ENCODE results near the gene PGM2L1.
A peak's percentile ranks its signal among the peaks of the same experiment; 100 is the strongest.
"Not testable (repeated sequence)": the region's sequence is repeated elsewhere in the genome, so short reads cannot be mapped to it uniquely, and the experiment has no call there.

The PGM2L1 gene

DNA sequence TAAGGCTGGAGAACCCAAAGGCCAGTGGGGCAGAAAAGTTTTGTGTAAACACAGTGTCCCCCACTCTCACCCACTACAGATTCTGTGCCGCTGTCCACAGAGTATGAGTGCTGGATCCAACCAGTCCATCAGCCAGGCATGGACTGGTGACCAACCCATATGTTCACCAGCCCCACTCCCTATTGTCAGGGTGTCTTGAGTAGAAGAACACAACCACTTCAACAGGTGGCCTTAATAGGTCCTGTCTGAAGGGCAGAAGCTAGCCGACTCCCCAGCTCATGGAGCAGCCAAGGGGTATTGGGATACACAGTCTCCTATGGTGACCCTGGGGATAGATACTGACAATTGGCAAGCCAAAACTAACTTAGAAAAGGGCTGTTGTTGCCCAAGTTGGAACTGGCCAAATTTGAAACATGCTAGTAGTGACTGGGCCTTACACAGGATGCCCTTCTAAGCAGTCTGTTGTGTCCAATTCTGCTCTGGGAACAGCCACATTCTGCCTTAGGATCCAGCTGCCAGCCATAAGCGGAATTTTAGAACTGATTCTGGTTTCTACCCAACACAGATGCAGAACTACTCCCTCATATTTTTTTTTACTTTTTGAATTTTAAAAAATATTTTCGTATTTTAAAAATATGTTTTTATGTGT lies 19.8 kb upstream of the PGM2L1 start:
- no peak overlapping the region for H3K4me3 ChIP-seq (ENCODE audit: low read depth, low read length)
- TF ChIP-seq, protein P1, sequence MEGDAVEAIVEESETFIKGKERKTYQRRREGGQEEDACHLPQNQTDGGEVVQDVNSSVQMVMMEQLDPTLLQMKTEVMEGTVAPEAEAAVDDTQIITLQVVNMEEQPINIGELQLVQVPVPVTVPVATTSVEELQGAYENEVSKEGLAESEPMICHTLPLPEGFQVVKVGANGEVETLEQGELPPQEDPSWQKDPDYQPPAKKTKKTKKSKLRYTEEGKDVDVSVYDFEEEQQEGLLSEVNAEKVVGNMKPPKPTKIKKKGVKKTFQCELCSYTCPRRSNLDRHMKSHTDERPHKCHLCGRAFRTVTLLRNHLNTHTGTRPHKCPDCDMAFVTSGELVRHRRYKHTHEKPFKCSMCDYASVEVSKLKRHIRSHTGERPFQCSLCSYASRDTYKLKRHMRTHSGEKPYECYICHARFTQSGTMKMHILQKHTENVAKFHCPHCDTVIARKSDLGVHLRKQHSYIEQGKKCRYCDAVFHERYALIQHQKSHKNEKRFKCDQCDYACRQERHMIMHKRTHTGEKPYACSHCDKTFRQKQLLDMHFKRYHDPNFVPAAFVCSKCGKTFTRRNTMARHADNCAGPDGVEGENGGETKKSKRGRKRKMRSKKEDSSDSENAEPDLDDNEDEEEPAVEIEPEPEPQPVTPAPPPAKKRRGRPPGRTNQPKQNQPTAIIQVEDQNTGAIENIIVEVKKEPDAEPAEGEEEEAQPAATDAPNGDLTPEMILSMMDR (conservative IDR thresholded peaks at IDR 0.05; ENCODE audit: low read depth, low read length), result no peak

GRCh38 chr11:74417379-74417804 lies 19.2 kb upstream of the PGM2L1 start:
- peak; percentile 41 for DNase-seq (ENCODE audit: low read depth)
- TF ChIP-seq, protein P1 (conservative IDR thresholded peaks at IDR 0.05; ENCODE audit: low read depth, low read length), result no peak
- no peak overlapping the region for H3K4me3 ChIP-seq (ENCODE audit: low read depth, low read length)

More for the DNA sequence above, 19.8 kb upstream of the PGM2L1 start:
- DNase-seq (ENCODE audit: low read depth), result peak; percentile 43

DNA sequence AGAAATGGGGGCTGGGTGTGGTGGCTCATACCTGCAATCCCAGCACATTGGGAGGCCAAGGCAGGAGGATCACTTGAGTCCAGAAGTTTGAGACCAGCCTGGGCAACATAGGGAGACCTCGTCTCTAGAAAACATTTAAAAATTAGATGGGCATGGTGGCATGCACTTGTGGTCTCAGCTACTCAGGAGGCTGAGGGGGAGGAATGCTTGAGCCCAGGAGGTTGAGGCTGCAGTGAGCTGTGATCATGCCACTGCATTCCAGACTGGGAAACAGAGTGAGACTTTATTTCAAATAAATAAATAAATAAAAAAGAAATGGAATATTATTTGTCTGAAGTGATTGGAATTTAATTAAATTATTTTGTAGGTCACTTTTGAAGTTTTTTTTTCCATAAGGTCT lies 18.7 kb upstream of the PGM2L1 start:
- DNase-seq (ENCODE audit: low read depth); H3K4me3 ChIP-seq (ENCODE audit: low read depth, low read length): not testable (repeated sequence)

GRCh38 chr11:74412733-74413359 lies 14.6 kb upstream of the PGM2L1 start:
- TF ChIP-seq, protein P1 (conservative IDR thresholded peaks at IDR 0.05; ENCODE audit: low read depth, low read length), result no peak
- H3K4me3 ChIP-seq (ENCODE audit: low read depth, low read length), result no peak overlapping the region
- DNase-seq (ENCODE audit: low read depth), result no peak

DNA sequence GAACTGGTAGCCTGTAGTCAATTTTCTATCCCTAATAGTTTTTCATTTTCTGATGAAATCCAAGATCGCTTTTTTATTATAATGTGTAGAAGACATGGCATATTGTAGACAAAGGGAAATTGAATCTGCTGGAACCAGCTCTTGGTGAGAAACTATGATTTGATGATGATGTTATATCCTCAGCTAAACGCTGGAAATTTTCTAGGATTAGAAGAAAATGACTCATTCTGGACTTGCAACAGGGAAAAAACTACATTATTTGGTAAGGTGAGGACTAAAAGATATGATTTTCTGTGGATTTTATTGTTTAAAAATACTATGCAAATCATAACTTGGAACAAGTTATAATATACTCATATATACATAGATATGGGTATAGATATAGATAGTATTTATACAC lies 14.1 kb upstream of the PGM2L1 start:
- DNase-seq (ENCODE audit: low read depth), result no peak
- TF ChIP-seq, protein P1 (conservative IDR thresholded peaks at IDR 0.05; ENCODE audit: low read depth, low read length), result no peak
- H3K4me3 ChIP-seq (ENCODE audit: low read depth, low read length), result no peak overlapping the region

- H3K4me3 ChIP-seq (ENCODE audit: low read depth, low read length), result no peak overlapping the region
- no peak for DNase-seq (ENCODE audit: low read depth)
- TF ChIP-seq, protein P1 (conservative IDR thresholded peaks at IDR 0.05; ENCODE audit: low read depth, low read length), result no peak
These were observed 11.4 kb upstream of the PGM2L1 start for GRCh38 chr11:74409633-74410032.

GRCh38 chr11:74403607-74404321 lies 5.5 kb upstream of the PGM2L1 start:
- TF ChIP-seq, protein P1 (conservative IDR thresholded peaks at IDR 0.05; ENCODE audit: low read depth, low read length), result no peak
- no peak overlapping the region for H3K4me3 ChIP-seq (ENCODE audit: low read depth, low read length)
- no peak for DNase-seq (ENCODE audit: low read depth)
